Smooth muscle cell of the coronary artery (primary cell): ENCODE results near the gene SNRNP70. TPM values are rescaled to one million over a fixed set of nuclear protein-coding genes. Genes with fewer than 3 reads are reported as not detected.

Experiments used
- total RNA-seq: library from RNA; depleted of rRNA; stranded (reverse); fragments of >200 nt; gene quantifications from 2 replicates; pipeline ENCODE4 v1.2.3, GENCODE V29; 2014; ENCODE audit warnings: low replicate concordance

SNRNP70 gene
- 119 and 188 TPM in 2 replicates for total RNA-seq

GRCh38 chr19:49085020-49085867, at the start of gene SNRNP70:
TSS of gene SNRNP70 (plus strand) at chr19:49085451. CDS start at chr19:49086415, 964 bp downstream.

GRCh38 chr19:49036815-49037214, 48.4 kb upstream of the SNRNP70 start, which contains the start of gene CGB1:
TSS of gene CGB1 (minus strand) at chr19:49036895. CDS start at chr19:49036711, 184 bp downstream.

DNA sequence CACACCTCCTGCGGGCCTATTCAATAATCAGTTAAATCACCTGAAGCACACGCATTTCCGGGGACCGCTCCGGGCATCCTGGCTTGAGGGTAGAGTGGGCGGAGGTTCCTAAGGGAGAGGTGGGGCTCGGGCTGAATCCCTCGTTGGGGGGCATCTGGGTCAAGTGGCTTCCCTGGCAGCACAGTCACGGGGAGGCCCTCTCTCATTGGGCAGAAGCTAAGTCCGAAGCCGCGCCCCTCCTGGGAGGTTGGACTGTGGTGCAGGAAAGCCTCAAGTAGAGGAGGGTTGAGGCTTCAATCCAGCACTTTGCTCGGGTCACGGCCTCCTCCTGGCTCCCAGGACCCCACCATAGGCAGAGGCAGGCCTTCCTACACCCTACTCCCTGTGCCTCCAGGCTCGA, 41.7 kb upstream of the SNRNP70 start, which contains the start of gene CGB5:
Gene CGB5 (plus strand): TSS at position 301 of the 400 bp plus-strand sequence. CDS start 362 bp downstream, outside the sequence.

DNA sequence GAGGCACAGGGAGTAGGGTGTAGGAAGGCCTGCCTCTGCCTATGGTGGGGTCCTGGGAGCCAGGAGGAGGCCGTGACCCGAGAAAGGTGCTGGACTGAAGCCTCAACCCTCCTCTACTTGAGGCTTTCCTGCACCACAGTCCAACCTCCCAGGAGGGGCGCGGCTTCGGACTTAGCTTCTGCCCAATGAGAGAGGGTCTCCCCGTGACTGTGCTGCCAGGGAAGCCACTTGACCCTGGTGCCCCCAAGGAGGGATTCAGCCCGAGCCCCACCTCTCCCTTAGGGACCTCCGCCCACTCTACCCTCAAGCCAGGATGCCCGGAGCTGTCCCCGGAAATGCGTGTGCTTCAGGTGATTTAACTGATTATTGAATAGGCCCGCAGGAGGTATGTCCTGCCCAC, 36.2 kb upstream of the SNRNP70 start, which contains the start of gene CGB8:
Gene CGB8 (minus strand): TSS at position 101 of the 400 bp plus-strand sequence. CDS start 372 bp downstream, outside the sequence.

DNA sequence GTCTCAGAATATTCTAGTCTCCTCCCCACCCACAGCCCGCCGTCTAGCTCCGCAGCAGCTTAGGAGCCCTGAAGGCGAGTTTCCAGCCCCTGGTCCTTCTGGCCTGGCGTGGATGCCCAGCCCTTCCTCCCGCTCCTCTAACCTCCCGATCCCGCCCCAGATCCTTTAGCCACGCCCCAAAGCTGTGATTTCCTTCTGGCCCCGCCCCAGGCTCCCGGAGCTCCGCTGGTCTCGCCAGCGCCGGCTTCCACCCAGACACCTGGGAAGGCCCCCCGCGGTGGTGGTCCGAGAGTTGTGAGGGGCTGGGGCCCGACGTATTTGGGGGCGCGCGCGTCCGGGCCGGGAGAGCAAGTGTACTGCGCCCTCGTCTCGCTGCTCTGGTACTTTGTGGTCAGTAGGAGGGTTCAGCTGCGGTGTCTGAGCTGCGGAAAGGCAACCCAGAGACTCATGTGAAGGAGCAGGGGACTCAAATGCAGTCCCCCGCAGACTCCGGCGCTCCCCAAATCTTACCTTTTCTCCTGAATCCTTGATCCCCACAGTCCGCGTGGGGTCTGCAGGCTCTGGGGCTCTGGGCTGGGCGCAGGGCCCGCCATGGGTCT, 27.5 kb upstream of the SNRNP70 start, which contains the start of gene CGB7:
Gene CGB7 (minus strand): TSS at position 114 of the 599 bp plus-strand sequence. CDS start 2,374 bp downstream, outside the sequence.

DNA sequence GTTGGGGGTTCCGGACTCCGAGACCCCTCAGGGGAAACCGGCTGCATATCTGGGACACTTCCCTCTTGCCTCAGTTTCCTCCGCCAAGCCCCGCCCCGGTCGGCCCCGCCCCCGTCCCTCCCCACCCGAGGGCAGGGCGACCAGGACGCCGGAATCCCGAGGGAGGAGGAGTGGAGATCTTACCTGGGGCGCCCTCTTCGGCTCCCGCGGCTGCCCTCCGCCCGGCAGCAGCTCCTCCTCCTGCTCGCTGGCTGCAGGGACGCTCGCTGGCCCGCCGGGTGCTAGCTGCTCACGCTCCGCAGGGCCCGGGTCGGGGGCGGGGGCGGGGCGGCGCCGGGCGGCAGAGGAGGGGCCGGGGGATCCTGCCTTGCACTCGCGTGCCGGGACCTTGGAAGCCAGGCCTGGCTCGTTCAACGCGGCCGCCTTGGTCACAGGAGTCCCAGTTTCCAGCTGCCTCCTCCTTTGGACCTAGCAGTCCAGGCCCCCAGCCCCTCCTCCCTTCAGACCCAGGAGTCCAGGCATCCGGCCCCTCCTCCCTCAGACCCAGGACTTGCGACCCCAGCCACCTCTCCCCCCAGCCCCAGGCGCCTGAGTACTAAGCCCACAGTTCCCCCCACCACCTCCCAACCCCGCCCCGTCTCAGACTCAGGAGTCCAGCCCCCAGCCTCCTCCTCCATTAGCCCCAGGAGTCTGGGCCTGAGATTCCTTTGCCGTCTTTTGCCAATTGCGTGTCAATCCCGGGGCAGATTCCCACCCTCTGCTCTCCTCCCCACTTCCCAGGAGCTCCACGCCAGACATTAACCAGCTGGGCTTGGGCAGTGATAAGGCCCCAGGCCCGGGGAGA, 20.3 kb upstream of the SNRNP70 start, which contains the start of gene NTF4:
Gene NTF4 (minus strand): TSS at position 51 of the 844 bp plus-strand sequence. CDS start 2,821 bp downstream, outside the sequence.

DNA sequence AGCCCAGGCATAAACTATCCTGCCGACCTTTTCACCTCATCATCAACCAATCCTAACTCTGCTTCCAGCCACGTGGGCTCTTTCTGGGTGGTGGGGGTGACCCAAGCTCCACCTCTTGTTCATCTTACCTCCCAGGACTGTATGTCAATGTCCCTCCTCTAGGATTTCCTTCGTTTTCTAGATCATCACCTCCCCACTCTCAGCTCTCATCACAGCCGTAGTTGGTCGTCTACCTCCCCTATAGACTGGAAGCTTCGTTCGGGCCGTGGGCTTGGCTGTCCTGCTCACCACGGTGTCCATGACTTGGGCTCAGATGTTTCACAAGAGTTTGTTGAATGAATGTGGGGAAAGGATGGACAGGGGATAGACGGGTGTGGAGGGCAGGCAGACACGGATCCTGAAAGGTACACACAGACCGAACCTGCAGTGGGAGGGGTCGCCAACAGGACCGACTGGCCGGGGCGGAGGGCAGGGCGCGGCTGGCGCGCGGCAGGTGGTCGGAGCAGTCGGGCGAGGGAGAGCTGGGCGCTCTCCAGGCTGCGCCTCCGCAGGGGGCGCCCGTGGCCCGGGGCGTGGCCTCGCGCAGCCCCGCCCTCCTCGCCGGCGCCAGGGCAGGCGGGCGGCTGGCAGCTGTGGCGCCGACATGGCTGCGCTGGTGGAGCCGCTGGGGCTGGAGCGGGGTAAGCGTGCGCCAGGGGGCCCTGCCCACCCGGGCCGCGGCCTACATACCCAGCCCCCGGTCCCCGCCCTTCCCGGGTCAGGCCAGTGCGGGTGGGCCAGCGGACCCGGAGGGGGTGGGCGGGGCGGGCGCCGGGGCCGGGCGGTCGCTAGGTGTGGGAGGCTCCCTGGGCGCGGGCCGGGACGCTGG, 28.7 kb downstream of the SNRNP70 start, which contains the start of gene LIN7B:
Gene LIN7B (plus strand): TSS at position 609 of the 868 bp plus-strand sequence. CDS start 35 bp downstream, at position 644.

GRCh38 chr19:49118565-49119410, 33.5 kb downstream of the SNRNP70 start, which contains the start of gene C19orf73:
TSS of gene C19orf73 (minus strand) at chr19:49119143. CDS start at chr19:49119022, 121 bp downstream.

GRCh38 chr19:49119411-49120324, 34.4 kb downstream of the SNRNP70 start, which contains the start of gene PPFIA3:
TSS of gene PPFIA3 (plus strand) at chr19:49119544. CDS start at chr19:49127874, 8,330 bp downstream.

DNA sequence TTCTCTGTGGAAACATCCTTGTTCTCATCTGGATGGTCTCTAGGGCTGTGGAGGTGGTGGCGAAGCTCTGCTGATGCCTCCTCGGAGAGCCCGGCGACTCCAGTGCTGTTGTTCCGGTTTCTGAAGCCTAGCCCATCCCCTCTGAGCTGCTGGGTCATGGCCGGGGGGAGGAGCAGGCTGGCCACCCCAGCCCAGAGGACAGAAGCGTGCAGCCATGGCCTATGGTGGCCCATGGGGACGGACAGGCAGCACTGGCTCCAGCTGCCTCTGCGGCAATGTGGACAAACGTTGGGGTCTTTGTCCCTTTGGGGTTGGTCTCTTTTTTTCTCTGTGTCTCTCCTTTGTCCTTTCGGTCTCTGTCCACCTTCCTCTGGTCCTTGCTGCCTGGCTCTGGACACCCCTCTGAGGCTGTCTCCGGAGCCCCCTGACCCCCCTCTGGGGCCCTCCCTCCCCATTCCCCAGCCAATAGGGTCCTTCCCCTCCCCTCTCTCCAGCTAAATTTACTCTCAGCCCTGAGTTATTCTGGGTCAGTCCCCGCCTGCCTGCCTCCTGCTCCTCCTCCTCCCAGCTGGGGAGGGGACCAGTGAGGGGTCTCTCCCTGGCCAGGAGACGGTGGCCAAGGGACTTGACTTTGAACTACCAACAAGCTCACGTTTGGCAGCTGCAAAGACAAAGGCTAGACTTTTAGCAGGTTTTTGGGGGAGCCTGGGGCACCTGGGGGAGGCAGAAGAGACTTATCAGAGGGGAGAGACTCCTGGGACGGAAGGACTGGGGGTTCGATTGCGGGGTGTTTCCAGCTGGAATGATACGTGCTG, 70.0 kb downstream of the SNRNP70 start, which contains the start of gene HRC:
Gene HRC (minus strand): TSS at position 392 of the 815 bp plus-strand sequence. CDS start 159 bp downstream, at position 233.

DNA sequence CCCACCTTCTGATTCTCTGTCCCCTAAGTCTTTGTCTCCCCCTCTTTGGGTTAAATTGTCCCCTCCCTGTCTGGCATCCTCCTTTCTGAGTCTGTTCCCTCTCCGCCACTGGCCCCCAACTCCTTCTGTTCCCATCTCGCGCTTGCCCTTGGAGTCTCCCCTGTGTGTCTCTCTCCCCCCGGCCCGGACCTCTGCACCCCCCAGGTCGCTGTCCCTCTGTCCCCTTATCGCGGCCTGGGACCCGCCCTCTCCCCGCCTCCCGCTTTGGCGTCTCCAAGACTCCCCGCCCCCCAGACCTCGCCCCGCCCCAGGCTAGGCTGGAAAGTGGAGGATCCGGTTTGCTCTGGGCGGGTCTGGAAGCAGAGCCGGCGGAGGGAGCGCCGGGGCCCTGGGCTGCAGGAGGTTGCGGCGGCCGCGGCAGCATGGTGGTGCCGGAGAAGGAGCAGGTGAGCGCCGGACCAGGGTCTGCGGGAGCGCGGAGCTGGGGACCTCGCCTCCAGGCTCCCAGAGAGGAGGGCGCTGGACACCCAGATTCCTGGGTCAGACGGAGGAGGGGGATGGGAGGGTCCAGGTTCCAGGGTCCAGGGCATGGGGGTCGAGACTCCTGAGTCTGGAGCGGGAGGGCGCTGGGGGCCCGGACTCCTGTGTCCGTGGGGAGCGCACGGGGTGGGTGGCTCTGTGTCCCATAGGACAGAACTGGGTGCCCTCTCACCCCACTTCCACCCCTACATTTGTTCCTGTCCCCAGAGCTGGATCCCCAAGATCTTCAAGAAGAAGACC, 72.4 kb downstream of the SNRNP70 start, which contains the start of gene TRPM4:
Gene TRPM4 (plus strand): TSS at position 348 of the 780 bp plus-strand sequence. CDS start 75 bp downstream, at position 423.

Other genes with a start within 250 kb of the SNRNP70 start
- 5.3 and 8.8 TPM in 2 replicates for gene HSD17B14, start 249.0 kb upstream of the SNRNP70 start, total RNA-seq
- gene PLEKHA4, start 216.8 kb upstream of the SNRNP70 start, total RNA-seq, result 8.3 and 20.7 TPM in 2 replicates
- gene PPP1R15A, start 213.0 kb upstream of the SNRNP70 start, total RNA-seq, result 37.8 and 59.0 TPM in 2 replicates
- gene TULP2, start 186.7 kb upstream of the SNRNP70 start, total RNA-seq, result 0.08 and 0.59 TPM in 2 replicates
- gene NUCB1, start 185.1 kb upstream of the SNRNP70 start, total RNA-seq, result 113 and 238 TPM in 2 replicates
- gene DHDH, start 151.8 kb upstream of the SNRNP70 start, total RNA-seq, result 0.38 and 0.82 TPM in 2 replicates
- 65.3 and 139 TPM in 2 replicates for gene BAX, start 130.6 kb upstream of the SNRNP70 start, total RNA-seq
- 1,491 and 2,478 TPM in 2 replicates for gene FTL, start 120.1 kb upstream of the SNRNP70 start, total RNA-seq
- gene GYS1, start 92.1 kb upstream of the SNRNP70 start, total RNA-seq, result 27.9 and 31.0 TPM in 2 replicates
- 246 and 247 TPM in 2 replicates for gene RUVBL2, start 91.6 kb upstream of the SNRNP70 start, total RNA-seq
- gene LHB, start 68.4 kb upstream of the SNRNP70 start, total RNA-seq, result 0.15 TPM in 1 of 2 replicates, not detected in the other
- not detected in 2 replicates for gene CGB3, start 61.1 kb upstream of the SNRNP70 start, total RNA-seq
- not detected in 2 replicates for gene CGB2, start 53.6 kb upstream of the SNRNP70 start, total RNA-seq
- gene CGB1, start 48.6 kb upstream of the SNRNP70 start, total RNA-seq, result not detected in 2 replicates
- not detected in 2 replicates for gene CGB5, start 41.6 kb upstream of the SNRNP70 start, total RNA-seq
- gene CGB8, start 36.3 kb upstream of the SNRNP70 start, total RNA-seq, result not detected in 2 replicates
- gene CGB7, start 27.7 kb upstream of the SNRNP70 start, total RNA-seq, result 0.15 and 0.23 TPM in 2 replicates
- gene NTF4, start 20.6 kb upstream of the SNRNP70 start, total RNA-seq, result 0.23 TPM in 1 of 2 replicates, not detected in the other
- gene KCNA7, start 12.8 kb upstream of the SNRNP70 start, total RNA-seq, result not detected in 2 replicates
- gene LIN7B, start 28.9 kb downstream of the SNRNP70 start, total RNA-seq, result 6.2 and 16.4 TPM in 2 replicates
- 0.70 and 1.4 TPM in 2 replicates for gene C19orf73, start 33.7 kb downstream of the SNRNP70 start, total RNA-seq
- 1.3 and 2.1 TPM in 2 replicates for gene PPFIA3, start 34.1 kb downstream of the SNRNP70 start, total RNA-seq
- gene HRC, start 69.9 kb downstream of the SNRNP70 start, total RNA-seq, result 0.12 and 0.30 TPM in 2 replicates
- gene TRPM4, start 72.3 kb downstream of the SNRNP70 start, total RNA-seq, result 7.5 and 10.6 TPM in 2 replicates
- gene SLC6A16, start 239.7 kb downstream of the SNRNP70 start, total RNA-seq, result 0.08 TPM in 1 of 2 replicates, not detected in the other
- not detected in 2 replicates for gene CD37, start 250.0 kb downstream of the SNRNP70 start, total RNA-seq